BJ (cell line): ENCODE measurements around the gene NTRK3. TPM values are rescaled to one million over a fixed set of nuclear protein-coding genes. Genes with fewer than 3 reads are reported as not detected.

Experiments used
- CTCF ChIA-PET: fragments of 350-600 bp; formaldehyde crosslinking; extraction: SDS; loops from one replicate; lab custom pipeline; 2021; ENCODE audit warnings: antibody characterized with exemption, inconsistent platforms; lab: Yijun Ruan, JAX
- POLR2A ChIA-PET: fragments of 300-600 bp; sonication (Branson Sonifier 250); formaldehyde crosslinking; extraction: SDS; loops from one replicate; lab custom pipeline; 2021; ENCODE audit warnings: antibody characterized with exemption; lab: Charles Lee
- DNase-seq: peaks from one replicate; pipeline ENCODE4 v3.0.0-alpha.2; 2011; ENCODE audit warnings: low read depth
- H3K27me3 ChIP-seq: 2 replicates; pipeline ENCODE4 v1.6.0; 2011; ENCODE audit warnings: low read length; ENCODE audit not compliant: control insufficient read depth, insufficient read depth
- H3K36me3 ChIP-seq: 2 replicates; pipeline ENCODE4 v1.5.1; 2011; ENCODE audit warnings: low read length; ENCODE audit not compliant: control insufficient read depth, insufficient read depth
- H3K4me3 ChIP-seq: 2 replicates; pipeline ENCODE4 v1.5.1; 2011; ENCODE audit warnings: low read depth, mild to moderate bottlenecking, control low read depth, low read length
- polyA plus RNA-seq: library from polyadenylated mRNA; depleted of rRNA; stranded (reverse); fragments of >200 nt; gene quantifications from 2 replicates; pipeline ENCODE4 v1.2.3, GENCODE V29; 2011
- TF ChIP-seq, protein P1 (sequence below): IDR thresholded peaks from 2 replicates; pipeline ENCODE4 v1.5.1; 2011; ENCODE audit warnings: low read depth, mild to moderate bottlenecking, control low read depth, inconsistent platforms, low read length, moderate library complexity; ENCODE audit not compliant: insufficient read depth

NTRK3 gene
- polyA plus RNA-seq, 1 experiment: 0.12 TPM

- Histone ChIP-seq H3K36me3 (no peaks in the 10 kb centered on the region), H3K4me3 (no peak overlapping the region), H3K27me3 (no peaks in the 10 kb centered on the region)
- DNase-seq: no peak
- TF ChIP-seq, protein P1, sequence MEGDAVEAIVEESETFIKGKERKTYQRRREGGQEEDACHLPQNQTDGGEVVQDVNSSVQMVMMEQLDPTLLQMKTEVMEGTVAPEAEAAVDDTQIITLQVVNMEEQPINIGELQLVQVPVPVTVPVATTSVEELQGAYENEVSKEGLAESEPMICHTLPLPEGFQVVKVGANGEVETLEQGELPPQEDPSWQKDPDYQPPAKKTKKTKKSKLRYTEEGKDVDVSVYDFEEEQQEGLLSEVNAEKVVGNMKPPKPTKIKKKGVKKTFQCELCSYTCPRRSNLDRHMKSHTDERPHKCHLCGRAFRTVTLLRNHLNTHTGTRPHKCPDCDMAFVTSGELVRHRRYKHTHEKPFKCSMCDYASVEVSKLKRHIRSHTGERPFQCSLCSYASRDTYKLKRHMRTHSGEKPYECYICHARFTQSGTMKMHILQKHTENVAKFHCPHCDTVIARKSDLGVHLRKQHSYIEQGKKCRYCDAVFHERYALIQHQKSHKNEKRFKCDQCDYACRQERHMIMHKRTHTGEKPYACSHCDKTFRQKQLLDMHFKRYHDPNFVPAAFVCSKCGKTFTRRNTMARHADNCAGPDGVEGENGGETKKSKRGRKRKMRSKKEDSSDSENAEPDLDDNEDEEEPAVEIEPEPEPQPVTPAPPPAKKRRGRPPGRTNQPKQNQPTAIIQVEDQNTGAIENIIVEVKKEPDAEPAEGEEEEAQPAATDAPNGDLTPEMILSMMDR: no peak
- ChIA-PET POLR2A (no interaction called here), CTCF (no interaction called here)
Observed at GRCh38 chr15:88125576-88125975, 131.0 kb downstream of the NTRK3 start.

DNA sequence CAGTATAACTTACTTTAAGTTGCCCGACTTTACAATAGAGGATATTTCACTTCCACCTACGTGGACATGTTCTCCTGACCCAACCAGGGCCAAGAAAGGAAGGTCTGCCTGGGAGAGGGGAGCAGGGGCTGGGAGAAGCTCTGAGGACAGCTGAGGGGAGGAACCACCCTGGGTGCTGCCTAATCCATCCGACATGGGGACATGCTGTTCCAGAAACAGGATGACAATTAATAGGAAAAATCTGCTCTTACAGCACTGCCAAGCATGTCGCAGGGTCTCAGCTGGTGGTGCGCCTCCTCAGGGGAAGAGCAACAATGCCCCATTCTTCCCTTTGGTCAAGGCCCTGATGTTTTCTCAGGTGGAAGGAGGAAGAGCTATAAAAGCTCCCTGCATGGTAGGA lies 132.3 kb downstream of the NTRK3 start:
- ChIA-PET POLR2A (no interaction called here), CTCF (no interaction called here)

DNA sequence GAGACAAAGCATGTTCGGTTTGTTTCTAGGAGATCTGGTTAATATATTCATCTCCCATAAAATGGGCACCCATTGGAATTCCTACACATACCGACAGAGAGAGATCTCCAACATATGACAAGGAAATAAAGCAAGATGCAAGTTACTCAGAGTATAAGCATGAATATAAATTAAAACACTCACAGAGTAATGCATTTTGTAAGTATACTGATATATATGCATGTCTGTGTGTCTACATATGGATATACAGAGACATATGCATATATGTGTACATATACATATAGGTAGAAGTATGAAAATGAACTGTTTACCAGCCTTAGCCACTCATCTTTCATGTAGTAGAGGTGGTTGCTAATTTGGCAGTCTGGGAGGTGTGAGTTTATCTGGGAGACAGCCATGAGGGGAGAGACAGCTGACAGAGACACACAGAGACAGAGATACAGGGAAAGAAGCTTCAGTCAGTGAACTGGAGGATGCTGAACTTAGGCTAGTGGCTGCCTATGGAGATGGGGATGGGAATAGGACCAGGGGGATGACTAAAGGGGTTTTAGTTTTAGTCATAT lies 134.5 kb downstream of the NTRK3 start:
- ChIA-PET POLR2A (no interaction called here), CTCF (no interaction called here)
- Histone ChIP-seq H3K27me3 (no peaks in the 10 kb centered on the region), H3K4me3 (no peak overlapping the region), H3K36me3 (no peaks in the 10 kb centered on the region)
- DNase-seq: no peak
- TF ChIP-seq, protein P1: no peak

More for the DNA sequence above, 132.3 kb downstream of the NTRK3 start:
- Histone ChIP-seq H3K27me3 (no peaks in the 10 kb centered on the region), H3K4me3 (no peak overlapping the region), H3K36me3 (no peaks in the 10 kb centered on the region)
- TF ChIP-seq, protein P1: no peak
- DNase-seq: no peak

GRCh38 chr15:88120026-88120425 lies 136.5 kb downstream of the NTRK3 start:
- TF ChIP-seq, protein P1: no peak
- ChIA-PET CTCF (no interaction called here), POLR2A (no interaction called here)
- Histone ChIP-seq H3K36me3 (no peaks in the 10 kb centered on the region), H3K4me3 (no peak overlapping the region), H3K27me3 (no peaks in the 10 kb centered on the region)
- no peak for DNase-seq

DNA sequence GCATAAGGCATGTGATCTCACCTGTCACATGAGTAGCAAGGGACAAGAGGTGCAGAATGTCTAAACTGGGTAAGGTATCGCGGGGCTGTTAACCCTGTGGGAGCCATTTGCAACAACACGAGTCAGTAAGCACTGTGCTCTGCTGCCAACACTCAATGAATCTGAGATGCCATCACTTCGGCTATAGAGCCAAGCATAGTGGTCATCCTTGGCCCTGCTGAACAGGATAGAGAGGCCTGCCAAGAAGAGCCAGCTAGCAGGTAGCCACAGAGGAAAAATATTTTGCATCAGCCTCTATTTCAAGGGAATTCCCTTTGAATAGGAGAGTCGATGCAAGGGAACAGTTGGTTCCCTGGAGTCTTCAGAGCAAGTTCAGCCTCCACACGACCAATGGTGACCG lies 137.8 kb downstream of the NTRK3 start:
- TF ChIP-seq, protein P1: no peak
- Histone ChIP-seq H3K27me3 (no peaks in the 10 kb centered on the region), H3K36me3 (no peaks in the 10 kb centered on the region), H3K4me3 (no peak overlapping the region)
- ChIA-PET POLR2A (no interaction called here), CTCF (no interaction called here)
- DNase-seq: no peak
